GM12878 (cell line): ENCODE data around the gene PLPP3.

ENCODE experiments used
- ESRRA ChIP-seq: IDR thresholded peaks from 2 replicates; pipeline ENCODE4 v1.6.1; 2012; ENCODE audit warnings: mild to moderate bottlenecking, low read length, improper control_type of control experiment
- EZH2 ChIP-seq: IDR thresholded peaks from 2 replicates; pipeline ENCODE4 v1.6.1; 2012; ENCODE audit warnings: low read depth, mild to moderate bottlenecking, control low read depth, inconsistent platforms, low read length, borderline replicate concordance; ENCODE audit not compliant: control insufficient read depth
- MYC ChIP-seq: IDR thresholded peaks from 2 replicates; pipeline ENCODE4 v1.6.1; 2011; ENCODE audit warnings: mild to moderate bottlenecking, low read length, moderate library complexity, inconsistent platforms; ENCODE audit not compliant: insufficient read depth, insufficient replicate concordance, insufficient read length, severe bottlenecking
- POLR2AphosphoS5 ChIP-seq: IDR thresholded peaks from 2 replicates; pipeline ENCODE4 v1.6.1; 2011; ENCODE audit warnings: mild to moderate bottlenecking, low read length, inconsistent platforms
- RAD21 ChIP-seq: IDR thresholded peaks from 2 replicates; pipeline ENCODE4 v1.6.1; 2011; ENCODE audit warnings: mild to moderate bottlenecking, low read depth, low read length, moderate library complexity; ENCODE audit not compliant: insufficient read depth
- RAD51 ChIP-seq: fragments of 450-650 bp; IDR thresholded peaks from 2 replicates; pipeline ENCODE4 v1.6.1; 2016; ENCODE audit warnings: moderate library complexity, mild to moderate bottlenecking, inconsistent platforms
- TCF12 ChIP-seq: IDR thresholded peaks from 2 replicates; pipeline ENCODE4 v1.6.1; 2011; ENCODE audit warnings: low read depth, mild to moderate bottlenecking, low read length
- ZZZ3 ChIP-seq: IDR thresholded peaks from 2 replicates; pipeline ENCODE4 v1.6.1; 2011; ENCODE audit warnings: low read depth; ENCODE audit not compliant: control insufficient read depth, insufficient read length
- TF ChIP-seq, protein P1 (sequence below): fragments of 450-650 bp; formaldehyde crosslinking; IDR thresholded peaks from 2 replicates; pipeline ENCODE4 v1.4.0; 2022; ENCODE audit warnings: mild to moderate bottlenecking, moderate library complexity
- TF ChIP-seq, protein P2 (sequence below), 3 experiments: IDR thresholded peaks in 2 of 3; conservative IDR thresholded peaks in 1 of 3; 2 replicates each; pipeline ENCODE4 v1.5.1; 2011; ENCODE audit warnings: low read depth in 3 of 3, low read length in 3 of 3, mild to moderate bottlenecking in 3 of 3, control low read depth in 2 of 3, moderate library complexity in 2 of 3, inconsistent platforms in 1 of 3, mixed read lengths in 1 of 3; ENCODE audit not compliant: control insufficient read depth in 2 of 3, insufficient read depth in 1 of 3; ENCODE audit errors: extremely low read depth in 1 of 3

DNA sequence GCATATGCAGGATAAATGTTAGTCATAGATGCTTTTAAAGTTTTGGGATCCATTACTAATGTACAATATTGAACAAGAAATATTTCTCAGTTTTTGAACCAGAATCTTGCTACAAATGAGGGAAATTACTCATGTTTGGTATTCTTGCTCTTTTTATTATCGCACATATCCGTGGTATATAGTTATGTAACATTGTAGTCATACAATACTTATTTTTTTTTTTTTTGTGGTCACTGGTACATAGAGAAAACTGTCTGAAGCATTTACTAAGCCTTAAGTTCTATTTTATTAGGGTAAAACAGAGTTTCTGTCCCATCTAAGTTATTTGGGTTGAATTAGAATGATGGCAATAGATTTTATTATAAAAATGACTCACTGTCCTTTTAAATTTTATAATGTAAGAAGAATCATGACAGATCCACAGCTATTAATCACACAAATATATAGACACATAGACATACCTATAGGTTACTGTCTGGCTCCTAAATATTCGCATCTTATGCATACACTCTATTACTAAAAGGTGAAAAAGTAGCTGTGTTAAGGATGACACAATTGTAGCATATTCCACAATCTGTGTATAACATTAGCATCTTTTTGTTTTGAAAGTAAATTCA, 47.8 kb upstream of the PLPP3 start:
- TF ChIP-seq RAD21 (no peak), RAD51 (no peak), POLR2AphosphoS5 (no peak), MYC (no peak), ESRRA (no peak), EZH2 (no peak), TCF12 (no peak), ZZZ3 (no peak)
- TF ChIP-seq, protein P1, sequence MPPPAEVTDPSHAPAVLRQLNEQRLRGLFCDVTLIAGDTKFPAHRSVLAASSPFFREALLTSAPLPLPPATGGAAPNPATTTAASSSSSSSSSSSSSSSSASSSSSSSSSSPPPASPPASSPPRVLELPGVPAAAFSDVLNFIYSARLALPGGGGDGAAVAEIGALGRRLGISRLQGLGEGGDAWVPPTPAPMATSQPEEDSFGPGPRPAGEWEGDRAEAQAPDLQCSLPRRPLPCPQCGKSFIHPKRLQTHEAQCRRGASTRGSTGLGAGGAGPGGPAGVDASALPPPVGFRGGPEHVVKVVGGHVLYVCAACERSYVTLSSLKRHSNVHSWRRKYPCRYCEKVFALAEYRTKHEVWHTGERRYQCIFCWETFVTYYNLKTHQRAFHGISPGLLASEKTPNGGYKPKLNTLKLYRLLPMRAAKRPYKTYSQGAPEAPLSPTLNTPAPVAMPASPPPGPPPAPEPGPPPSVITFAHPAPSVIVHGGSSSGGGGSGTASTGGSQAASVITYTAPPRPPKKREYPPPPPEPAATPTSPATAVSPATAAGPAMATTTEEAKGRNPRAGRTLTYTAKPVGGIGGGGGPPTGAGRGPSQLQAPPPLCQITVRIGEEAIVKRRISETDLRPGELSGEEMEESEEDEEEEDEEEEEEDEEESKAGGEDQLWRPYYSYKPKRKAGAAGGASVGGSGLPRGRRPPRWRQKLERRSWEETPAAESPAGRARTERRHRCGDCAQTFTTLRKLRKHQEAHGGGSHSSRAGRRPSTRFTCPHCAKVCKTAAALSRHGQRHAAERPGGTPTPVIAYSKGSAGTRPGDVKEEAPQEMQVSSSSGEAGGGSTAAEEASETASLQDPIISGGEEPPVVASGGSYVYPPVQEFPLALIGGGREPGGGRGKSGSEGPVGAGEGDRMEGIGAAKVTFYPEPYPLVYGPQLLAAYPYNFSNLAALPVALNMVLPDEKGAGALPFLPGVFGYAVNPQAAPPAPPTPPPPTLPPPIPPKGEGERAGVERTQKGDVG (CRISPR knock-in tag): no peak
- TF ChIP-seq, protein P2, sequence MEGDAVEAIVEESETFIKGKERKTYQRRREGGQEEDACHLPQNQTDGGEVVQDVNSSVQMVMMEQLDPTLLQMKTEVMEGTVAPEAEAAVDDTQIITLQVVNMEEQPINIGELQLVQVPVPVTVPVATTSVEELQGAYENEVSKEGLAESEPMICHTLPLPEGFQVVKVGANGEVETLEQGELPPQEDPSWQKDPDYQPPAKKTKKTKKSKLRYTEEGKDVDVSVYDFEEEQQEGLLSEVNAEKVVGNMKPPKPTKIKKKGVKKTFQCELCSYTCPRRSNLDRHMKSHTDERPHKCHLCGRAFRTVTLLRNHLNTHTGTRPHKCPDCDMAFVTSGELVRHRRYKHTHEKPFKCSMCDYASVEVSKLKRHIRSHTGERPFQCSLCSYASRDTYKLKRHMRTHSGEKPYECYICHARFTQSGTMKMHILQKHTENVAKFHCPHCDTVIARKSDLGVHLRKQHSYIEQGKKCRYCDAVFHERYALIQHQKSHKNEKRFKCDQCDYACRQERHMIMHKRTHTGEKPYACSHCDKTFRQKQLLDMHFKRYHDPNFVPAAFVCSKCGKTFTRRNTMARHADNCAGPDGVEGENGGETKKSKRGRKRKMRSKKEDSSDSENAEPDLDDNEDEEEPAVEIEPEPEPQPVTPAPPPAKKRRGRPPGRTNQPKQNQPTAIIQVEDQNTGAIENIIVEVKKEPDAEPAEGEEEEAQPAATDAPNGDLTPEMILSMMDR (IDR thresholded peaks at IDR 0.05 in 2 of 3, conservative IDR thresholded peaks at IDR 0.05 in 1 of 3; ENCODE audit: control insufficient read depth in 2 of 3, extremely low read depth in 1 of 3, insufficient read depth in 1 of 3, low read depth in 3 of 3, low read length in 3 of 3): no peak
